ENCODE data around the gene DLEC1. TPM values are rescaled to one million over a fixed set of nuclear protein-coding genes. Genes with fewer than 3 reads are reported as not detected.
"Not testable (repeated sequence)": the region's sequence is repeated elsewhere in the genome, so short reads cannot be mapped to it uniquely, and the experiment has no call there.

Gene DLEC1
- total RNA-seq, 4 donors from 2014 or later = 0.07 to 0.78 (median 0.16) TPM

- 43% methylated on average over 3 of the region's 3 CpGs; no CpG with 5 or more reads in 1 of the 2 donors for WGBS, 2 donors (ENCODE audit: low coverage in 1 of 2)
- H3K4me3 ChIP-seq = no peak overlapping the region
- ATAC-seq = no peak
- H3K4me1 ChIP-seq = no peaks in the 10 kb centered on the region
- H3K9me3 ChIP-seq = no peaks in the 10 kb centered on the region
- no peak for TF ChIP-seq POLR2AphosphoS5 (IDR thresholded peaks at IDR 0.05)
- TF ChIP-seq POLR2A (IDR thresholded peaks at IDR 0.05) = no peak
- no peak for TF ChIP-seq CTCF (IDR thresholded peaks at IDR 0.05)
- no peak for TF ChIP-seq EP300 (IDR thresholded peaks at IDR 0.05)
- H3K27me3 ChIP-seq = no peaks in the 10 kb centered on the region
- no peak overlapping the region for H3K27ac ChIP-seq
- H3K36me3 ChIP-seq = no peaks in the 10 kb centered on the region
Observed at GRCh38 chr3:38054499-38055001, 15.5 kb downstream of the DLEC1 start.

GRCh38 chr3:38059148-38059547 is 20.1 kb downstream of the DLEC1 start:
- no peaks in the 10 kb centered on the region for H3K36me3 ChIP-seq
- WGBS, 2 donors (ENCODE audit: low coverage in 1 of 2) = 85 to 89% methylated on average over 2 of the region's 2 CpGs
- H3K9me3 ChIP-seq = no peaks in the 10 kb centered on the region
- H3K4me1 ChIP-seq = no peaks in the 10 kb centered on the region
- H3K27me3 ChIP-seq = no peaks in the 10 kb centered on the region
- H3K4me3 ChIP-seq = no peak overlapping the region
- no peak for ATAC-seq
- H3K27ac ChIP-seq = no peak overlapping the region
- TF ChIP-seq POLR2A (IDR thresholded peaks at IDR 0.05) (no peak), POLR2AphosphoS5 (IDR thresholded peaks at IDR 0.05) (no peak), EP300 (IDR thresholded peaks at IDR 0.05) (no peak), CTCF (IDR thresholded peaks at IDR 0.05) (no peak)

- Histone ChIP-seq H3K4me1 (no peaks in the 10 kb centered on the region), H3K4me3 (no peak overlapping the region), H3K27me3 (no peaks in the 10 kb centered on the region), H3K27ac (no peak overlapping the region), H3K36me3 (no peaks in the 10 kb centered on the region), H3K9me3 (no peaks in the 10 kb centered on the region)
- no peak for TF ChIP-seq CTCF (IDR thresholded peaks at IDR 0.05)
- no peak for TF ChIP-seq POLR2A (IDR thresholded peaks at IDR 0.05)
- no peak for TF ChIP-seq POLR2AphosphoS5 (IDR thresholded peaks at IDR 0.05)
- no peak for TF ChIP-seq EP300 (IDR thresholded peaks at IDR 0.05)
- ATAC-seq = no peak
- WGBS, 2 donors (ENCODE audit: low coverage in 1 of 2) = 82 to 93% methylated on average over 5 to 6 of the region's 7 CpGs
Observed at GRCh38 chr3:38059591-38059990, 20.6 kb downstream of the DLEC1 start.

GRCh38 chr3:38062809-38063208 is 23.8 kb downstream of the DLEC1 start:
- no peak for ATAC-seq
- Histone ChIP-seq H3K4me1 (no peaks in the 10 kb centered on the region), H3K27me3 (no peaks in the 10 kb centered on the region), H3K4me3 (no peak overlapping the region), H3K36me3 (no peaks in the 10 kb centered on the region), H3K9me3 (no peaks in the 10 kb centered on the region), H3K27ac (no peak overlapping the region)
- WGBS, 2 donors (ENCODE audit: low coverage in 1 of 2) = 29 to 60% methylated on average over 1 of the region's 2 CpGs
- TF ChIP-seq POLR2AphosphoS5 (IDR thresholded peaks at IDR 0.05) (no peak), EP300 (IDR thresholded peaks at IDR 0.05) (no peak), POLR2A (IDR thresholded peaks at IDR 0.05) (no peak)

GRCh38 chr3:38064453-38064852 is 25.4 kb downstream of the DLEC1 start:
- not testable (repeated sequence) for H3K4me1 ChIP-seq, H3K27ac ChIP-seq, H3K27me3 ChIP-seq, H3K36me3 ChIP-seq, H3K4me3 ChIP-seq, H3K9me3 ChIP-seq, ATAC-seq
- 90% methylated on average over 2 of the region's 32 CpGs; no CpG with 5 or more reads in 1 of the 2 donors for WGBS, 2 donors (ENCODE audit: low coverage in 1 of 2)

GRCh38 chr3:38067508-38068233 is 28.7 kb downstream of the DLEC1 start:
- H3K36me3 ChIP-seq = no peaks in the 10 kb centered on the region
- 86 to 92% methylated on average over 1 to 6 of the region's 6 CpGs for WGBS, 2 donors (ENCODE audit: low coverage in 1 of 2)
- H3K27me3 ChIP-seq = no peaks in the 10 kb centered on the region
- no peaks in the 10 kb centered on the region for H3K4me1 ChIP-seq
- no peaks in the 10 kb centered on the region for H3K9me3 ChIP-seq
- H3K4me3 ChIP-seq = no peak overlapping the region
- no peak for ATAC-seq
- TF ChIP-seq CTCF (IDR thresholded peaks at IDR 0.05) = no peak
- no peak for TF ChIP-seq EP300 (IDR thresholded peaks at IDR 0.05)
- TF ChIP-seq POLR2A (IDR thresholded peaks at IDR 0.05) = no peak
- TF ChIP-seq POLR2AphosphoS5 (IDR thresholded peaks at IDR 0.05) = no peak
- H3K27ac ChIP-seq = no peak overlapping the region

All from gastroesophageal sphincter (tissue), 4 donors.